ENCODE results near the gene PAWR. TPM values are rescaled to one million over a fixed set of nuclear protein-coding genes. Genes with fewer than 3 reads are reported as not detected.

PAWR gene
- total RNA-seq, 1 experiment from 2014 or later: 176 TPM

GRCh38 chr12:79682593-79682992, 8.2 kb downstream of the PAWR start:
- H3K23ac ChIP-seq (ENCODE audit: insufficient read length, low read depth, low read length): no peak overlapping the region
- H3K36me3 Mint-ChIP-seq (ENCODE audit: insufficient read depth in 1 of 3, low read depth in 3 of 3): peaks cover 2 to 22% (median 8%) of the 10 kb centered on the region in 3 experiments; a peak in 6 of 7 replicates
- peak overlapping the region in 1 of 3 experiments; percentile 27; a peak in 1 of 7 replicates for H3K27ac Mint-ChIP-seq
- H3K23me2 ChIP-seq (ENCODE audit: insufficient read length, low read depth, low read length, poor library complexity, severe bottlenecking): peaks cover 4% of the 10 kb centered on the region
- no peak overlapping the region for H3K14ac ChIP-seq (ENCODE audit: insufficient read depth, low read length)
- H4K91ac ChIP-seq (ENCODE audit: insufficient read length, low read depth, low read length): no peak overlapping the region
- no peaks in the 10 kb centered on the region for H4K20me1 ChIP-seq (ENCODE audit: control insufficient read depth, insufficient read depth, insufficient read length)
- peaks cover 75% of the 10 kb centered on the region for H3K79me2 ChIP-seq (ENCODE audit: insufficient read depth, low read length)
- no peak overlapping the region for H2BK5ac ChIP-seq (ENCODE audit: insufficient read length, low read length)
- no peak overlapping the region for H3T11ph ChIP-seq (ENCODE audit: low read length)
- H3K18ac ChIP-seq (ENCODE audit: insufficient read length, low read depth, low read length): no peak overlapping the region
- TF ChIP-seq, protein P1, sequence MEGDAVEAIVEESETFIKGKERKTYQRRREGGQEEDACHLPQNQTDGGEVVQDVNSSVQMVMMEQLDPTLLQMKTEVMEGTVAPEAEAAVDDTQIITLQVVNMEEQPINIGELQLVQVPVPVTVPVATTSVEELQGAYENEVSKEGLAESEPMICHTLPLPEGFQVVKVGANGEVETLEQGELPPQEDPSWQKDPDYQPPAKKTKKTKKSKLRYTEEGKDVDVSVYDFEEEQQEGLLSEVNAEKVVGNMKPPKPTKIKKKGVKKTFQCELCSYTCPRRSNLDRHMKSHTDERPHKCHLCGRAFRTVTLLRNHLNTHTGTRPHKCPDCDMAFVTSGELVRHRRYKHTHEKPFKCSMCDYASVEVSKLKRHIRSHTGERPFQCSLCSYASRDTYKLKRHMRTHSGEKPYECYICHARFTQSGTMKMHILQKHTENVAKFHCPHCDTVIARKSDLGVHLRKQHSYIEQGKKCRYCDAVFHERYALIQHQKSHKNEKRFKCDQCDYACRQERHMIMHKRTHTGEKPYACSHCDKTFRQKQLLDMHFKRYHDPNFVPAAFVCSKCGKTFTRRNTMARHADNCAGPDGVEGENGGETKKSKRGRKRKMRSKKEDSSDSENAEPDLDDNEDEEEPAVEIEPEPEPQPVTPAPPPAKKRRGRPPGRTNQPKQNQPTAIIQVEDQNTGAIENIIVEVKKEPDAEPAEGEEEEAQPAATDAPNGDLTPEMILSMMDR (conservative IDR thresholded peaks at IDR 0.05): no peak
- H2AFZ ChIP-seq (ENCODE audit: low read length): no peak overlapping the region
- no peak overlapping the region for H3K27ac ChIP-seq (ENCODE audit: insufficient read length, low read depth, low read length)
- H2BK12ac ChIP-seq (ENCODE audit: insufficient read length, low read depth, low read length): no peak overlapping the region
- no peak overlapping the region for H2AK5ac ChIP-seq (ENCODE audit: insufficient read length, low read length)
- H3K4me1 Mint-ChIP-seq: peaks cover 76 to 80% of the 10 kb centered on the region in 2 experiments
- no peak overlapping the region for H3K4ac ChIP-seq (ENCODE audit: low read depth, low read length)
- H3K27me3 Mint-ChIP-seq (ENCODE audit: low read depth): no peaks in the 10 kb centered on the region
- H3K9ac ChIP-seq (ENCODE audit: extremely low read depth, insufficient read length, low read length): no peak overlapping the region
- no peak overlapping the region for H2BK15ac ChIP-seq (ENCODE audit: low read depth, low read length)
- WGBS (ENCODE audit: extremely low coverage, insufficient read length, low lambda C conversion rate): no CpG with 5 or more reads among the region's 1 CpG
- no peak overlapping the region for H4K5ac ChIP-seq (ENCODE audit: insufficient read length, low read depth, low read length)
- H3K9me3 ChIP-seq (ENCODE audit: control insufficient read depth, low read depth, low read length): no peaks in the 10 kb centered on the region
- DNase-seq: no peak
- H4K8ac ChIP-seq (replicated peaks; ENCODE audit: insufficient read length, low read depth, low read length): no peak overlapping the region
- peak overlapping the region in 1 of 2 experiments; percentile 34; a peak in 1 of 5 replicates for H3K4me3 Mint-ChIP-seq
- H3K4me1 ChIP-seq (ENCODE audit: insufficient read depth, low read length): peaks cover 8% of the 10 kb centered on the region; the same call in 1 of the 2 replicates
- no peaks in the 10 kb centered on the region for H3K27me3 ChIP-seq (ENCODE audit: insufficient read depth, low read length)
- no peaks in the 10 kb centered on the region for H3K79me1 ChIP-seq (ENCODE audit: insufficient read depth, low read depth, low read length, poor library complexity, severe bottlenecking)
- H2BK20ac ChIP-seq (ENCODE audit: low read depth, low read length, poor library complexity, severe bottlenecking): no peak overlapping the region
- H3K4me2 ChIP-seq (ENCODE audit: insufficient read depth, insufficient read length, low read length): peak overlapping the region; percentile 35
- no peak overlapping the region for H2BK120ac ChIP-seq (ENCODE audit: low read depth, low read length, poor library complexity, severe bottlenecking)
- H3K56ac ChIP-seq (ENCODE audit: insufficient read length, low read depth, low read length): no peak overlapping the region
- no peaks in the 10 kb centered on the region; a peak in 1 of 5 replicates for H3K9me3 Mint-ChIP-seq
